K562 treated with DMSO at 1 percent for 4 hours (cell line): ENCODE results near the gene SHISA6. TPM values are rescaled to one million over a fixed set of nuclear protein-coding genes. Genes with fewer than 3 reads are reported as not detected.

Source experiments
- total RNA-seq: library from RNA; unstranded; fragments of 300-600 nt; gene quantifications from 2 replicates; pipeline ENCODE4 v1.2.3, GENCODE V29; 2022; ENCODE audit not compliant: insufficient read depth

The SHISA6 gene
- total RNA-seq: not detected in 2 replicates

GRCh38 chr17:11240841-11241610 lies at the start of gene SHISA6:
Gene SHISA6 (plus strand): TSS chr17:11241213.

GRCh38 chr17:11598274-11599221 lies 357.5 kb downstream of the SHISA6 start, which contains the start of gene DNAH9:
Gene DNAH9 (plus strand): TSS chr17:11598470. CDS start chr17:11598499, 29 bp downstream.

